Activated T-helper 17 cell treated with anti-CD3 and anti-CD28 coated beads, Interleukin-2, amount 50 U/mL, for 72 hours (primary cell): ENCODE measurements around the gene ATP6V1C2. TPM values are rescaled to one million over a fixed set of nuclear protein-coding genes. Genes with fewer than 3 reads are reported as not detected.

Experiments
- ATAC-seq: fragments of 150-1000 bp; cut with Tn5 transposase; replicated peaks from 2 replicates; pipeline ENCODE4 v1.10.0; 2021; ENCODE audit warnings: mild to moderate bottlenecking, moderate library complexity
- H3K27ac Mint-ChIP-seq: one replicate; pipeline ENCODE4 v1.8.0; 2022; ENCODE audit warnings: mixed read lengths
- H3K27me3 Mint-ChIP-seq: one replicate; pipeline ENCODE4 v1.8.0; 2022; ENCODE audit warnings: mixed read lengths
- H3K36me3 Mint-ChIP-seq: one replicate; pipeline ENCODE4 v1.8.0; 2022; ENCODE audit warnings: low read depth, mild to moderate bottlenecking, mixed read lengths
- H3K4me1 Mint-ChIP-seq: one replicate; pipeline ENCODE4 v1.8.0; 2022; ENCODE audit warnings: mixed read lengths
- H3K4me3 Mint-ChIP-seq: one replicate; pipeline ENCODE4 v1.8.0; 2022; ENCODE audit warnings: mild to moderate bottlenecking, mixed read lengths
- H3K9me3 Mint-ChIP-seq: one replicate; pipeline ENCODE4 v1.8.0; 2022; ENCODE audit warnings: mixed read lengths
- total RNA-seq, 2 donors: library from RNA; stranded (reverse); gene quantifications; one replicate each; pipeline ENCODE4 v1.2.3, GENCODE V29; 2022

Gene ATP6V1C2, protein sequence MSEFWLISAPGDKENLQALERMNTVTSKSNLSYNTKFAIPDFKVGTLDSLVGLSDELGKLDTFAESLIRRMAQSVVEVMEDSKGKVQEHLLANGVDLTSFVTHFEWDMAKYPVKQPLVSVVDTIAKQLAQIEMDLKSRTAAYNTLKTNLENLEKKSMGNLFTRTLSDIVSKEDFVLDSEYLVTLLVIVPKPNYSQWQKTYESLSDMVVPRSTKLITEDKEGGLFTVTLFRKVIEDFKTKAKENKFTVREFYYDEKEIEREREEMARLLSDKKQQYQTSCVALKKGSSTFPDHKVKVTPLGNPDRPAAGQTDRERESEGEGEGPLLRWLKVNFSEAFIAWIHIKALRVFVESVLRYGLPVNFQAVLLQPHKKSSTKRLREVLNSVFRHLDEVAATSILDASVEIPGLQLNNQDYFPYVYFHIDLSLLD
- total RNA-seq: not detected

- Mint-ChIP-seq H3K27ac (no peak within 1 kb of the TSS), H3K27me3 (peaks cover 28% of the 10 kb centered on the region), H3K9me3 (no peaks in the 10 kb centered on the region), H3K4me3 (peak within 1 kb of the TSS; percentile 50), H3K36me3 (no peaks in the 10 kb centered on the region), H3K4me1 (no peaks in the 10 kb centered on the region)
- ATAC-seq: peak; percentile 72
Observed at GRCh38 chr2:10721396-10722251, at the start of gene ATP6V1C2. TSS of gene ATP6V1C2 (plus strand) at chr2:10721630. CDS start at chr2:10722850, 1,220 bp downstream.

DNA sequence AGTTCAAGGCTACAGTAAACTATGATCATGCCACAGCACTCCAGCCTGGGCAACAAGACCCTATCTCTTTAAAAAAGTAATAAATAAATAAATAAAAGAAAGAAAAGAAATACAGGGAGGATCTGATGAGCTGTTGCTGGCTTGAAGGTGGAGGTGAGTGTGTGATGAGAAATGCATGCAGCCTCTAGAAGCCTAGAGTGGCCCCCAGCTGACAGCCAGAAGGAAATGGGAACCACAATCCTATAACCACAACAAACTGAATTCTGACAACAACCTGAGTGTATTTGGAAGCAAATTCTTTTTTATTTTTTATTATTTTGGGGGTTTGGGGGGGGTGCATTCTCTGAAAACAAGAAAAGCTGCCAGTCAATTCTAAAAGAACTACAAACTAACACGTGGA lies 46.3 kb upstream of the ATP6V1C2 start:
- Mint-ChIP-seq H3K27ac (no peak overlapping the region), H3K4me3 (no peak overlapping the region), H3K9me3 (no peaks in the 10 kb centered on the region), H3K36me3 (peaks cover 97% of the 10 kb centered on the region), H3K27me3 (no peaks in the 10 kb centered on the region), H3K4me1 (no peaks in the 10 kb centered on the region)
- no peak for ATAC-seq

DNA sequence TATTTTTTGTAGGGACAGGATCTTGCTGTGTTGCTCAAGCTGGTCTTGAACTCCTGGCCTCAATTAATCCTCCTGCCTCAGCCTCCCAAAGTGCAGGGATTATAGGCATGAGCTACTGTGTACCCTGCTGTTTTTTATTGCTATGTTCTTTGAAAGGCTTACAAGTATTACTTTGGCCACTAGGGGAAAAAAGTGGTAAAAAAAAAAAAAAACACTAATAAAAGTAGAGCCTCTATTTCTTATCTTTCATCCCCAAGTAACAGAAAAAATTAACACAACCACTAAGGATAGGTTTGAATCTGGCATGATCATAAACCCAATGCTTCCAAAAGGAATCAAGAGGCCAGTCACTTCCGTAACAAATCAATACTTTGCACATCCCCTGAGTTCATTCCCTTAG lies 43.2 kb upstream of the ATP6V1C2 start:
- Mint-ChIP-seq H3K36me3 (peaks cover 97% of the 10 kb centered on the region), H3K9me3 (no peaks in the 10 kb centered on the region), H3K4me3 (no peak overlapping the region), H3K27ac (peak overlapping the region; percentile 20), H3K27me3 (no peaks in the 10 kb centered on the region), H3K4me1 (no peaks in the 10 kb centered on the region)
- ATAC-seq: no peak

DNA sequence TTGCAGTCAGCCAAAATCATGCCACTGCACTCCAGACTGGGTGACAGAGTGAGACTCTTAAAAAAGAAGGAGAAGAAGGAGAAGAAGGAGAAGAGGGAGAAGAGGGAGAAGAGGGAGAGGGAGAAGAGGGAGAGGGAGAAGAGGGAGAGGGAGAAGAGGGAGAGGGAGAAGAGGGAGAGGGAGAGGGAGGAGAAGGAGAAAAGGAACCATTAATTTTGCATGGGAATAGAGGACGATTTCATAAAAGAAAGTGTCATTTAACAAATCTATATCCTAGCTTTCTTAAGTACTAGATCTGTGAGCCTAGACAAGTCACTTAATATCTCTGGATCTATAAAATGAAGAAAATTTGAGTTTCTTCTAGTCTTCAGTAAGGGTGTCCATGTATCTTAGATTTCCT lies 41.2 kb upstream of the ATP6V1C2 start:
- no peak for ATAC-seq
- Mint-ChIP-seq H3K27me3 (no peaks in the 10 kb centered on the region), H3K27ac (no peak overlapping the region), H3K4me3 (no peak overlapping the region), H3K4me1 (no peaks in the 10 kb centered on the region), H3K36me3 (peaks cover 90% of the 10 kb centered on the region), H3K9me3 (no peaks in the 10 kb centered on the region)

DNA sequence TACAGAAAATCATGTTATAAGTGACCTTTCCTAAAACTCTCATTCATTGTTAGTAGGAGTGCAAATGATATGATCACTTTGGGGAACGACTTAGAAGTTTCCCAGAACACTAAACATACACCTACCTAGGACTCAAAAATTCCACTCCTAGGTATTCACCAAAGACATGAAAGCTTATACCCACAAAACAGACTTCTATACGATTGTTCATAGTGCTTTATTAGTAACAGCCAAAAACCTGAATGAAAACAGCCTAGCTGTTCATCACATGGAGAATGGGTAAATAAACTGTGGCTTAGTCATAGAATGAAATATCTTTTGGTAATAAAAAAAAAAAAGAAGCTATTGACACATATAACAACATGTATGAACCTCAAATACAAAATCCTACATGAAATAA lies 40.5 kb upstream of the ATP6V1C2 start:
- Mint-ChIP-seq H3K27me3 (no peaks in the 10 kb centered on the region), H3K9me3 (no peaks in the 10 kb centered on the region), H3K27ac (peak overlapping the region; percentile 48), H3K4me3 (peak overlapping the region; percentile 15), H3K36me3 (peaks cover 83% of the 10 kb centered on the region), H3K4me1 (no peaks in the 10 kb centered on the region)
- peak; percentile 86 for ATAC-seq

- peaks cover 4% of the 10 kb centered on the region for H3K4me1 Mint-ChIP-seq
- no peaks in the 10 kb centered on the region for H3K27me3 Mint-ChIP-seq
- H3K9me3 Mint-ChIP-seq: no peaks in the 10 kb centered on the region
- no peak overlapping the region for H3K27ac Mint-ChIP-seq
- H3K4me3 Mint-ChIP-seq: no peak overlapping the region
- no peak for ATAC-seq
- H3K36me3 Mint-ChIP-seq: peaks cover 43% of the 10 kb centered on the region
Observed at GRCh38 chr2:10686176-10686730, 35.2 kb upstream of the ATP6V1C2 start.

GRCh38 chr2:10688921-10689807 lies 32.3 kb upstream of the ATP6V1C2 start:
- H3K27me3 Mint-ChIP-seq: no peaks in the 10 kb centered on the region
- H3K4me1 Mint-ChIP-seq: peaks cover 4% of the 10 kb centered on the region

DNA sequence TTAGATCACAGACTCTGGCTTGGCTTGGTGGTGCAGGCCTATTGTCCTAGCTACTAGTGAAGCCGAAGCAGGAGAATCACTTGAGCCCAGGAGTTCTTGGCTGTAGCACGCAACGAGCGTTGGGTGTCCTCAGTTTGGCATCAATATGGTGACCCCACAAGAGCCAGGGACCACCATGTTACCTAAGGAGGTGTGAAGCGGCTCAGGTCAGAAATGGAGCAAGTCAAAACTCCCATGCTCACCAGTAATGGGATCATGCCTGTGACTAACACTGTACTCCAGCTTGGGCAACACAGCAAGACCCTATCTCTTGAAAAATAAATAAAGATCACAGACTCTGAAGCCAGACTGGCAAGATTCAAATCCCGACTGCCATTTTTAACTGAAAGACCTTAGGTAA lies 29.9 kb upstream of the ATP6V1C2 start:
- Mint-ChIP-seq H3K4me3 (no peak overlapping the region), H3K4me1 (peaks cover 4% of the 10 kb centered on the region), H3K9me3 (no peaks in the 10 kb centered on the region), H3K27ac (no peak overlapping the region), H3K36me3 (peaks cover 13% of the 10 kb centered on the region), H3K27me3 (no peaks in the 10 kb centered on the region)
- no peak for ATAC-seq

More at GRCh38 chr2:10688921-10689807, 32.3 kb upstream of the ATP6V1C2 start:
- Mint-ChIP-seq H3K4me3 (no peak overlapping the region), H3K9me3 (no peaks in the 10 kb centered on the region), H3K36me3 (peaks cover 15% of the 10 kb centered on the region), H3K27ac (no peak overlapping the region)
- ATAC-seq: peak; percentile 31

- Mint-ChIP-seq H3K27me3 (peaks cover 3% of the 10 kb centered on the region), H3K4me1 (no peaks in the 10 kb centered on the region), H3K9me3 (no peaks in the 10 kb centered on the region), H3K36me3 (no peaks in the 10 kb centered on the region), H3K4me3 (no peak overlapping the region), H3K27ac (no peak overlapping the region)
- peak; percentile 56 for ATAC-seq
Observed at GRCh38 chr2:10700078-10700803, 21.2 kb upstream of the ATP6V1C2 start.

DNA sequence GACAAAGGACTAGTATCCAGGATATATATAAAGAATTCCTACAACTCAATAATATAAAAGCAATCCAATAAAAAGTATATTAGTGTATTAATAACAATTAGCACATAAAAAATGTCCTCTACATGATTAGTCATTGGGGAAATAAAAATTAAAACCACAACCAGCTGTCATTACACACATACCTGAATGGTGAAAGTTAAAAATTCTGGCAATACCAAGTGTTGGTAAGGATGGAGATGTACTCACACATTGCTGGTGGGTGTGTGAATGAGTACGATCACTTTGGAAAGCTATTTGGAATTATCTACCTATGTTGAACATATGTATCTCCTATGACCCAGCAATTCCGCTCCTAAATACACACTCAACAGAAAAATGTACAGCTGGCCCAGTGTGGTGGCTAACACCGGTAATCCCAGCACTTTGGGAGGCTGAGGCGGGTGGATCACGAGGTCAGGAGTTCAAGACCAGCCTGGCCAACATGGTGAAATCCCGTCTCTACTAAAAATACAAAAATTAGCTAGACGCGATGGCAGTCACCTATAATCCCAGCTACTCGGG lies 17.3 kb upstream of the ATP6V1C2 start:
- no peaks in the 10 kb centered on the region for H3K36me3 Mint-ChIP-seq
- no peak overlapping the region for H3K27ac Mint-ChIP-seq
- H3K27me3 Mint-ChIP-seq: peaks cover 25% of the 10 kb centered on the region
- H3K9me3 Mint-ChIP-seq: no peaks in the 10 kb centered on the region
- H3K4me3 Mint-ChIP-seq: no peak overlapping the region
- no peak for ATAC-seq
- H3K4me1 Mint-ChIP-seq: peaks cover 11% of the 10 kb centered on the region

- H3K9me3 Mint-ChIP-seq: no peaks in the 10 kb centered on the region
- no peak overlapping the region for H3K27ac Mint-ChIP-seq
- H3K27me3 Mint-ChIP-seq: peaks cover 32% of the 10 kb centered on the region
- no peak overlapping the region for H3K4me3 Mint-ChIP-seq
- peak; percentile 16 for ATAC-seq
- H3K4me1 Mint-ChIP-seq: peaks cover 11% of the 10 kb centered on the region
- H3K36me3 Mint-ChIP-seq: no peaks in the 10 kb centered on the region
Observed at GRCh38 chr2:10706033-10706432, 15.4 kb upstream of the ATP6V1C2 start.

DNA sequence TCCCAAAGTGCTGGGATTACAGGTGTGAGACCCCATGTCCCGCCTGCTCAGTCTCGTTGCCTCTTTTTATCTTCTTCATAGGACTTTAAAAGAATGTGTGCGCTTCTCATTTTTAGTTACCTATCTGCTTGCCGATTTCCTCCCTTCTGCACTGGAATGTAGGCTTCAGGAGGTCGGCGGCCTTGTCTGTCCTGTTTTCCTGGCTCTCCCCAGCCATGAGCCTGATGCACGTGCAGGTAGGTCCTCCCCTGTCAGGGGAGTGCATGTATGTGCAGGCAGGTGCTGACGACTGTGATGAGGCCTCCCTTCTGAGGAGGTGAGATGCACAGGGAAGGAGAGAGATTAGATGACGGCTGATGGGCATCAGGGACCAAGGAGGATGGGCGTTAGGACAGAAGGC lies 13.6 kb upstream of the ATP6V1C2 start:
- peaks cover 19% of the 10 kb centered on the region for H3K4me1 Mint-ChIP-seq
- H3K36me3 Mint-ChIP-seq: no peaks in the 10 kb centered on the region
- H3K27ac Mint-ChIP-seq: no peak overlapping the region
- no peaks in the 10 kb centered on the region for H3K9me3 Mint-ChIP-seq
- H3K4me3 Mint-ChIP-seq: no peak overlapping the region
- ATAC-seq: no peak
- peaks cover 33% of the 10 kb centered on the region for H3K27me3 Mint-ChIP-seq

GRCh38 chr2:10709290-10709939 lies 12.0 kb upstream of the ATP6V1C2 start:
- no peak for ATAC-seq
- no peak overlapping the region for H3K27ac Mint-ChIP-seq
- no peaks in the 10 kb centered on the region for H3K9me3 Mint-ChIP-seq
- H3K36me3 Mint-ChIP-seq: no peaks in the 10 kb centered on the region
- no peak overlapping the region for H3K4me3 Mint-ChIP-seq
- H3K27me3 Mint-ChIP-seq: peaks cover 33% of the 10 kb centered on the region
- H3K4me1 Mint-ChIP-seq: peaks cover 19% of the 10 kb centered on the region
